ENCODE measurements around the gene STON2.

DNA sequence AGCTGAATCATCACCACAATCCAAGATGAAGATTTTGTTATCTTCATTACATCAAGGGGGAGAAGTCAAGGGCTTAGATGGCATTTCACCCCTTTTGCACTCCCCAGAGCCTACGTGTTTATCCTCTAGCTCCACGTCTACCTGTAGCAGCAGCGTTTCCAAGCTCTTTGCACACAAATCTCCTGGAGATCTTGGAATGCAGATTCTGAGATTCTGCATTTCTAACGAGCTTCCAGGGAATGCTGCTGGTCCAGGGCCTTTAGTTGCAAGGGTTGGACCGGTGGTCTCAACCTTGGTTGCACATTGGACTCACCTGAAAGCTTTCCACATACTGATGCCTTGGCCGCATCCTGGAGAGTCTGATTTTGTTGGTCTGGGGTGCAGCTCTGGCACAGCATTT lies 49.5 kb upstream of the STON2 start:
- TF ChIP-seq POLR2A (IDR thresholded peaks at IDR 0.05) = no peak
- TF ChIP-seq CTCF (IDR thresholded peaks at IDR 0.05) = no peak

Data from uterus (tissue), 2 donors.